SK-N-SH (cell line): ENCODE results near the gene SLC12A7. TPM values are rescaled to one million over a fixed set of nuclear protein-coding genes. Genes with fewer than 3 reads are reported as not detected.

ENCODE experiments used
- CTCF ChIA-PET: fragments of 300-600, 350-600 bp; formaldehyde crosslinking; extraction: SDS; loops from one replicate; lab custom pipeline; 2021; lab: Yijun Ruan, JAX
- POLR2A ChIA-PET: fragments of 350-600 bp; sonication (Branson Sonifier 250); formaldehyde crosslinking; extraction: SDS; loops from one replicate; lab custom pipeline; 2020; ENCODE audit warnings: antibody characterized with exemption, inconsistent platforms; lab: Yijun Ruan, JAX
- DNase-seq: peaks from one replicate; pipeline ENCODE4 v3.0.0; 2012
- H2AFZ ChIP-seq: fragments of 200-600 bp; sonication (generic); 2 replicates; pipeline ENCODE4 v1.8.1; 2016; ENCODE audit warnings: antibody characterized with exemption, mild to moderate bottlenecking, low read depth
- H3F3A ChIP-seq: fragments of 200-600 bp; sonication (generic); replicated peaks from 2 replicates; pipeline ENCODE3; 2016; ENCODE audit warnings: antibody characterized with exemption, mild to moderate bottlenecking; ENCODE audit not compliant: insufficient read depth
- H3K27ac ChIP-seq, 2 experiments: fragments of 200-500 bp in 1 of 2; fragments of 200-600 bp in 1 of 2; sonication (Bioruptor generic) in 1 of 2; sonication (generic), shearing (Covaris generic) in 1 of 2; 2 replicates each; pipeline versions ENCODE4 v1.5.1 to v1.6.1; 2014 to 2016; ENCODE audit warnings: low read depth in 2 of 2, inconsistent platforms in 1 of 2, low read length in 1 of 2, mild to moderate bottlenecking in 1 of 2, mixed read lengths in 1 of 2
- H3K27me3 ChIP-seq: fragments of 200-600 bp; sonication (generic), shearing (Covaris generic); 2 replicates; pipeline ENCODE4 v1.6.1; 2016; ENCODE audit warnings: mixed run types; ENCODE audit not compliant: insufficient read depth
- H3K36me3 ChIP-seq, 2 experiments: fragments of 200-500 bp in 1 of 2; fragments of 200-600 bp in 1 of 2; sonication (Bioruptor generic) in 1 of 2; sonication (generic) in 1 of 2; replicated peaks in 1 of 2; 2 replicates each; pipeline versions ENCODE3 to v1.5.1; 2014 to 2016; ENCODE audit warnings: low read length in 1 of 2, mild to moderate bottlenecking in 1 of 2; ENCODE audit not compliant: insufficient read depth in 2 of 2, control insufficient read depth in 1 of 2
- H3K4me1 ChIP-seq, 2 experiments: fragments of 200-500 bp in 1 of 2; fragments of 200-600 bp in 1 of 2; sonication (Bioruptor generic) in 1 of 2; sonication (generic), shearing (Covaris generic) in 1 of 2; 2 replicates each; pipeline versions ENCODE4 v1.5.1 to v1.6.1; 2014 to 2016; ENCODE audit warnings: low read depth in 1 of 2, low read length in 1 of 2, mixed run types in 1 of 2; ENCODE audit not compliant: insufficient read depth in 2 of 2, control insufficient read depth in 1 of 2
- H3K4me2 ChIP-seq: fragments of 200-600 bp; sonication (generic), shearing (Covaris generic); 2 replicates; pipeline ENCODE4 v1.6.1; 2017; ENCODE audit warnings: mixed run types
- H3K4me3 ChIP-seq, 2 experiments: fragments of 200-500 bp in 1 of 2; fragments of 200-600 bp in 1 of 2; sonication (Bioruptor generic) in 1 of 2; sonication (generic), shearing (Covaris generic) in 1 of 2; 2 replicates each; pipeline versions ENCODE4 v1.5.1 to v1.8.1; 2014 to 2016; ENCODE audit warnings: low read depth in 2 of 2, inconsistent platforms in 1 of 2, low read length in 1 of 2, mild to moderate bottlenecking in 1 of 2, mixed read lengths in 1 of 2, moderate library complexity in 1 of 2
- H3K79me2 ChIP-seq: fragments of 200-600 bp; sonication (generic); 2 replicates; pipeline ENCODE4 v1.8.1; 2017; ENCODE audit warnings: mild to moderate bottlenecking; ENCODE audit not compliant: insufficient read depth
- H3K9ac ChIP-seq: fragments of 200-600 bp; sonication (generic); 2 replicates; pipeline ENCODE4 v1.6.1; 2017; ENCODE audit warnings: mixed run types
- H3K9me2 ChIP-seq: fragments of 200-600 bp; sonication (generic); 2 replicates; pipeline ENCODE4 v1.6.1; 2017; ENCODE audit warnings: mixed run types
- H3K9me3 ChIP-seq: fragments of 200-600 bp; sonication (generic); 2 replicates; pipeline ENCODE4 v1.6.1; 2017; ENCODE audit warnings: mixed run types, mild to moderate bottlenecking, moderate library complexity
- H4K20me1 ChIP-seq: fragments of 200-600 bp; sonication (generic); 2 replicates; pipeline ENCODE4 v1.6.1; 2017; ENCODE audit warnings: mild to moderate bottlenecking, mixed run types; ENCODE audit not compliant: insufficient read depth
- ELF1 ChIP-seq: IDR thresholded peaks from 2 replicates; pipeline ENCODE4 v1.4.0; 2012
- FOSL2 ChIP-seq: IDR thresholded peaks from 2 replicates; pipeline ENCODE4 v1.4.0; 2012; ENCODE audit warnings: low read depth, mild to moderate bottlenecking, moderate library complexity, borderline replicate concordance
- FOXM1 ChIP-seq: IDR thresholded peaks from 2 replicates; pipeline ENCODE4 v1.4.0; 2012; ENCODE audit warnings: low read depth, mild to moderate bottlenecking
- GABPA ChIP-seq: IDR thresholded peaks from 2 replicates; pipeline ENCODE4 v1.4.0; 2012; ENCODE audit warnings: low read depth, mild to moderate bottlenecking
- GATA2 ChIP-seq: sonication (generic); formaldehyde crosslinking; IDR thresholded peaks from 2 replicates; pipeline ENCODE4 v1.5.0; 2020; ENCODE audit warnings: mild to moderate bottlenecking, missing genetic modification reagents
- IRF3 ChIP-seq: fragments of 150-350 bp; IDR thresholded peaks from 2 replicates; pipeline ENCODE4 v1.6.1; 2016; ENCODE audit warnings: mild to moderate bottlenecking, low read depth, low read length
- JUND ChIP-seq: IDR thresholded peaks from 2 replicates; pipeline ENCODE4 v1.4.0; 2012
- MAX ChIP-seq: IDR thresholded peaks from 2 replicates; pipeline ENCODE4 v1.4.0; 2012; ENCODE audit warnings: low read depth
- MEF2A ChIP-seq: IDR thresholded peaks from 2 replicates; pipeline ENCODE4 v1.4.0; 2012; ENCODE audit warnings: low read depth, borderline replicate concordance
- MXI1 ChIP-seq: IDR thresholded peaks from 2 replicates; pipeline ENCODE4 v1.6.1; 2012; ENCODE audit warnings: mild to moderate bottlenecking, low read depth, low read length, improper control_type of control experiment
- PBX3 ChIP-seq: IDR thresholded peaks from 2 replicates; pipeline ENCODE4; 2012
- RCOR1 ChIP-seq: fragments of 150-350 bp; IDR thresholded peaks from 2 replicates; pipeline ENCODE4 v1.6.1; 2017; ENCODE audit warnings: antibody characterized with exemption, low read length
- REST ChIP-seq: IDR thresholded peaks from 2 replicates; pipeline ENCODE4 v1.6.1; 2012; ENCODE audit warnings: mild to moderate bottlenecking, low read depth, low read length, moderate library complexity
- RFX5 ChIP-seq: IDR thresholded peaks from 2 replicates; pipeline ENCODE4 v1.6.1; 2012; ENCODE audit warnings: mild to moderate bottlenecking, improper control_type of control experiment, low read length
- RXRA ChIP-seq: IDR thresholded peaks from 2 replicates; pipeline ENCODE4 v1.4.0; 2012; ENCODE audit warnings: low read depth, mild to moderate bottlenecking, borderline replicate concordance
- SIN3A ChIP-seq: IDR thresholded peaks from 2 replicates; pipeline ENCODE4 v1.6.1; 2012; ENCODE audit warnings: low read depth, mild to moderate bottlenecking, low read length, moderate library complexity, borderline replicate concordance
- TAF1 ChIP-seq: IDR thresholded peaks from 2 replicates; pipeline ENCODE4 v1.6.1; 2012; ENCODE audit warnings: low read depth, mild to moderate bottlenecking, low read length, moderate library complexity, borderline replicate concordance
- TCF12 ChIP-seq: IDR thresholded peaks from 2 replicates; pipeline ENCODE4 v1.4.0; 2012
- USF1 ChIP-seq: IDR thresholded peaks from 2 replicates; pipeline ENCODE4 v1.4.0; 2012; ENCODE audit warnings: low read depth, borderline replicate concordance
- WGBS: methylation state at CpG from one replicate; pipeline ENCODE4 v1.1.6; 2017; ENCODE audit warnings: low lambda C conversion rate; 5-methylcytosine and 5-hydroxymethylcytosine counted together
- polyA plus RNA-seq, 3 experiments: library from polyadenylated mRNA; depleted of rRNA; stranded (reverse); fragments of >200 nt; gene quantifications; 2 replicates each; pipeline ENCODE4 v1.2.3, GENCODE V29; 2012

SLC12A7 gene
- polyA plus RNA-seq, 1 of the 3 experiments (the other 2 are of a cell fraction), result 2.6 TPM

- POLR2A ChIA-PET, result no interaction called here
- Histone ChIP-seq H3K79me2 (no peaks in the 10 kb centered on the region), H3K9me2 (no peaks in the 10 kb centered on the region), H3K27ac (no peak overlapping the region), H3K9me3 (no peaks in the 10 kb centered on the region), H3F3A (no peaks in the 10 kb centered on the region), H3K9ac (no peak overlapping the region), H3K27me3 (no peaks in the 10 kb centered on the region), H4K20me1 (no peaks in the 10 kb centered on the region), H2AFZ (no peak overlapping the region), H3K4me1 (peaks cover 0 to 25% of the 10 kb centered on the region in 2 experiments; a peak in 2 of 4 replicates), H3K36me3 (no peaks in the 10 kb centered on the region), H3K4me2 (no peak overlapping the region), H3K4me3 (no peak overlapping the region)
- no peak for DNase-seq
- CTCF ChIA-PET, result interaction anchor here (1.2 to 1.5 kb wide), 5 partner anchors 21 to 535 kb away, joined by 3 to 4 read pairs (median 4); no protein-coding TSS in a partner anchor
- TF ChIP-seq MXI1 (no peak), SIN3A (no peak), FOXM1 (no peak), RFX5 (no peak), ELF1 (no peak), PBX3 (no peak), FOSL2 (no peak), REST (no peak), TAF1 (no peak), JUND (no peak), GABPA (no peak), GATA2 (CRISPR knock-in tag) (no peak), MEF2A (no peak), RXRA (no peak), USF1 (no peak), RCOR1 (no peak), MAX (no peak), TCF12 (no peak), IRF3 (no peak)
- WGBS, result 78% methylated on average over 15 of the region's 28 CpGs
Measured at GRCh38 chr5:1119312-1119831, 7.5 kb upstream of the SLC12A7 start.
